ENCODE measurements around the gene RORC.

The RORC gene

DNA sequence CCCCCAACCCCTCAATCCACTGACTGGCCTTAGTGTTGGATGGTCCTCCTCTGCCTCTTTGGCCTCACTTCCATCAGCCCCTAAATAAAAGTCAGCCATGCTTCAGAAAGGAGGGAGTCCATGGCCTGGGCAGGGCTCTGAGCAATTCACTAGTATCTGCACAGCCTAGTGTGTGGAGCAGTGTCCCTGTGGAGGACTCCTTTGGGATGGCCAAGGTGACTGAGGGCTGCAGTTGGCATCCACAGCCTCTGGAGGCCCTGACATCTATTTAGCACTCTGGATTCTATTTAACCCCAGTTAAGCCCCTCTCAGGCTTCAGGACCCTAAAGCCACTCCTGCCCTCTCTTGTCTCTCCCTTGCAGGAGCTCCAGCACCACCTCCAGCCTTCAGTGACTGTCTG lies 18.3 kb upstream of the RORC start:
- in situ Hi-C loops (cut with HindIII; ENCODE audit: low sequenced_read_pairs): no loop called here

DNA sequence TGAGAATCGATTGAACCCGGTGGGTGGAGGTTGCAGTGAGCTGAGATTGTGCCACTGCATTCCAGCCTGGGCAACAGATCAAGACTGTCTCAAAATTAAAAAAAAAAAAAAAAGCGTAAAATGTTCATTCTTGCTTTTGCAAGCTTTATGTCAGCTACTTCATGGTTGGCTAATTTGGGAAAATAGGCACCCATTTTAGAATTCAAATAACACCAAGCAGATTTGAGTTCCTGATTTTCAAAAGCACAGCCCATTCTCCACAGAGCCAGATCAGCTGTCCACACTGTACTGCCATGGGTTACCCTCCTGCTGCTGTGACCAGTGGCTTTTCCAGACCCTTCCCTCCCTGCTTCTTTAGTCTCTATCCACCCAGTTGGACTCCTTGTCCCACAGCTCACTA lies 17.5 kb upstream of the RORC start:
- in situ Hi-C loops (cut with HindIII; ENCODE audit: low sequenced_read_pairs): no loop called here

DNA sequence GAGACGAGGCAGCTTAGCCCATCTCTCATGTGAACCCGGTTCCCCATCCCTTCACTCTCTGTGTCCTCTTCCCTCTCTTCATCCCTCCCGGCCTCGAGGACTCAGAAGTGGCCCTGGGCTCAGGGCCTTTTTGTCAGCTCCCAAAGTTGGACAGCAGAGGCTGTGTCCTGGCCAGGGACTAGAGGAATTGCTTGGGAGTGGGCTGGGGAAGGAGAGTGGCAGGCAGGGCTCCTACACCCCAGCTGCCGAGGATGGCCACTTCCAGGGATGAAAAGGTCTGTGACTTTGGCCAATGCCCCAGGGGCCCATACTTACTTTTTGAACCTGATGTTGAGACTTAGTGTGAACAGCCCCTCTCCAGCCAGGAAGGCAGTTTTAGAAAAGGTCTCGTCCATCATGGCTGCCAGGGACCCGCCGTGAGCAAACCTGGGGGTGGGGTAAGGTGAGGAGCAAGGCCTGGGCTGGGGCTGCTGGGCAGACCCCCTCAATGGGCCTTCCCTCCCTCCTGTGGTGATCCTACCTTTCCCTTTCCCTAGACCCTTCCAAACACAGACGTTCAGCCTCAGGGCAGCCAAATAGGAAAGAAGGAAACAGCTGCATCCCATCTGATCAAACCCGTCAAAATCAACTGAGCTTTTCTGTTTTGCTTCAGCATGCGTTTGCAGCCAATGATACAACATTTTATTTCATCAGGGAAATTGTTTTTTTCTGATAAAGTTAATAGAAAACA lies 16.4 kb upstream of the RORC start:
- in situ Hi-C loops (cut with HindIII; ENCODE audit: low sequenced_read_pairs): no loop called here

DNA sequence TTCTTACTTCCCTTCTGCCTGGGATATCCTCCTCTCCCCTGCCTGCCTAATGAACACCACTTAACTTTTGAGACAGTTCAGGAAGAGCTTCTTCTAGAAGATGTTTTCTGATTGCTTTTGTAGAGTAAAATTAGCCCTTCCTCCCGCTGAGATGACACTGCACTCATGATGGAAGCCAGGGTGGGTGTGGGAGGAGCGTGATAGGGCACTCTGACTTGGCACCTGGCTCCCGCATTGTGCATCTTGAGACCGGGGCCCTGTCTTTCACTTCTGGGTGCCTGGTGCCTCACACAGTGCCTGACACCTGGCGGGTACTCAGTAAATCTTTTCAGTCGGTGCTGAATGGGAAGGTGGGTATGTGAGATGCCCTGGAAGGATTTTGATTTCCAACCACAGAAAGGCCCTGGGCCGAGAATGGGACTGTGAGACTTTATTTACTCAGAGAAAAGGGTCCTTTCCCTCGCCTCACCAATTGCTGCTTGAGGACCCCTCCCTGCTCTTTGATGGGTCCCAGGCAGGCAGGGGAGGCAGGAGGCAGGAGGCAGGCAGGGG lies 15.2 kb upstream of the RORC start:
- in situ Hi-C loops (cut with HindIII; ENCODE audit: low sequenced_read_pairs): no loop called here

DNA sequence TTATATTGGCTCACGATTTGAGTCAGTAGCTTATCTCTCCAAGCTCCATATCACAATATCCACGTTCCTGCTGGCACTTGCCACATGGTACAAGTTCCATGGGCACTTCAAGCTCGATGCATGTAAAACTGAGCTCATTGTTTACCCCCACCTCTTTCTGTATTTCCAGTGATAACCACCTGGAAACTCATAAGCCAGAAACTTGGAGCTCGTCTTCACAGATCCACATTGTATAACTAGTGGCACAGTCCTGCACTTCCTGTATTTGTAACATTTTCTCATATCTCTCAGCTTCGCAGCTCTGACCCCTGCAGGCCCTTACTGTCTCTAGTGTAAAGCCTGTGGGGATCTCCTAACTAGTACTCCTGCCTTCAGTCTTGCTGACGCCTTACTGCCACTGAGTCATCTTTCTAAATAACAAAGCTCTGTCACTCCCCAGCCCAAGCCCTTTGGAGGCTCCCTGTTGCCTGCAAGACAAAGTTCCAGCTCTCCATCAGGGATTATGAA lies 14.5 kb upstream of the RORC start:
- in situ Hi-C loops (cut with HindIII; ENCODE audit: low sequenced_read_pairs): no loop called here

DNA sequence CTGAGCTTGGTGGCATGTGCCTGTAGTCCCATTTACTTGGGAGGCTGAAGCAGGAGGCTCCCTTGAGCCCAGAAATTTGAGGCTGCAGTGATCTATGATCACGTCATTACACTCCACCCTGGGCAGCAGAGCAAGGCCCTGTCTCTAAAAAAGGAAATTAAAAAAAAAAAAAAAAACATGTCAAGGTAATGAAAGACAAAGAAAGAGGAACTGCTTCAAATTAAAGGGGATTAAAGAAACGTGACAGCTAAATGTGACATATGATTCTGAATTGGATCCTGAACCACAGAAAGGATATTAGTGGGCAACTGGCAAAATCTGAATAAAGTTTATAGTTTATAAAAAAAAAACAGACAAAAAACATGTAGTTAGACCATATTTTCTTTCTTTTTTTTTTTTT lies 11.8 kb upstream of the RORC start:
- in situ Hi-C loops (cut with HindIII; ENCODE audit: low sequenced_read_pairs): no loop called here

DNA sequence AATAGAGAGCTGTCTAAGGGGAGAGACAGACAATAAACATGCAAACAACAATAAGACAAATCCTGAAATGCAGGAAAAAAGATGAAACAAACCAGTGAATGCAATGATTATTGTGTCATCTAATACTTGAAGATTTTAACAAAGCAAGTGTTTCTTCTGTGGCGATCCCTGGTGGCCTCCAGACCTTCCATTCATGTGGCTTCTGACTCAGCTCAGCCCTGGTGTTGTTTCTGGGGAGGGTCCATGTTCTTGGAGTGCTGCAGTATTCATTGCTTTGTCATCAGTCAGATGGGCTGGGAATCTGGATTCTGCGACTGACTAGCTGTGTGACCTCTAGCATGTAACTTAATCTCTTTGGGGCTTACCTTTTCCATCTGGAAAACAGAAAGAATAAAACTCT lies 9.5 kb upstream of the RORC start:
- in situ Hi-C loops (cut with HindIII; ENCODE audit: low sequenced_read_pairs): no loop called here

DNA sequence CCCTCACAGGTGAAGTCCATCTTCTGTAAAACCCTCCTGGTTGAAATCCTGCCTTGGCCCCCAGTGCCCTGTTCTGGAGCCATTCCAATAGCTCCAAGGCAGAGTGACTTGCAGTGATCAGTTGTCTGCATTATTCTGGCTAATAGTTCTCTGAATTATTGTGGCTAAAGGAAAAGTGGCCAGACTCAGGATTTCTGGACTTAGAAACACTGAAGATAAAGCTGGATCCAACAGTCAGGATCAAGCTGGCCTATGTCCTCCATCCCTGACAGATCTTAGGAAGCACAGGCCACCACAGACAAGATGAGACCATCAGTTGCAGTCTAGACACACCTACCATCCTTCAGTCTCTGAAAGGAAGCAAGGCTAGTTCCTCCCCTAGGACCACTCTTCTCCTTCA lies 8.8 kb upstream of the RORC start:
- in situ Hi-C loops (cut with HindIII; ENCODE audit: low sequenced_read_pairs): no loop called here

DNA sequence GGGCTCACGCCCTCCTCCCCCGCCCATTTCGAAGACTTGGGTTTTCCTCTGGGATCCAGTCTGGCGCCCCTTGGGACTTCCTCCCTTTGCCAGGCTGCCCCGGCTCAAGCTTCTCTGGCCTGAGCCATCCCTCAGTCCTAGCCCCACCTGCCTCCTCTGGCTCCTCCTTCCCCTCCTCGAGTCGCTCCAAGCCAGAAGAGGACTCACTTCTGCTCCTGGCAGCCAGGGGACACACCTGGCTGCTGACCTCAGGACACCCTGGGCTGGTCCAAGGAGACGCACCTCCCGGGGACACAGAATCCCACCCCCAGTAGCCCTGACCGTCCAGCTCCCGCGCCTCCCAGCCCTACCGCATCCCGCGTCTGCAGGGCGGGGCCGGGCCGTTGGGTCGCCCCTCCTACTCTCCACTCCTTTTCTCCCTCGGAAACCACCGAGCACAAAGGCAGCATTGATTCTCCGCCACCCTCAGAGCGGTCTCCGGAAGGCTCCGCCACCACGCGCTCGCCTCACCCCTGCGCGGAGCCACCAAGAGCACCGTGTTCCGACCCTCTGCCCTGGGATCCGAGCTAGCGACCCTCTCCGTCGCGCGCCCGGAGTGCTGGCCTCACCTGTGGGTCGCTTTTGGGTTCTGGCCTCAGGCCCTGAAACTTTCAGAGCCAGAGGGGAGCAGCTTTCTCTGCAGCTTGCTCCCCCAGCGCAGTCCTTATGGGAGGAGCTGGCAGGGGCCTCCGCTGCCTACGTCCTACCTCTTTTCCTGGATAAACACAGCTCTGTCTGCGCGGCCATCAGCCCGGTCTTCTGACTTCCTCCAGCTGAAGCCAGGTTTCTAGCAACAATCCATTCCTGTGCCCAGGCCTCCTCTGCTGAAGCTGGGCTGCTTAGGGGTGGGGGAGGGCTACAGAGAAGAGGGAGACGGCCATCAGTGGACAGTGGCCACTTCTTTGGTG lies 8.1 kb upstream of the RORC start, which contains the start of gene C2CD4D:
Gene C2CD4D, minus strand, starts transcription at position 364 of the 947 bp plus-strand sequence. CDS start 831 bp downstream, outside the sequence.
- in situ Hi-C loops (cut with HindIII; ENCODE audit: low sequenced_read_pairs): loop anchor here (10.0 kb wide), 1 partner anchor 225 kb away; the partner anchor contains the start of gene SNX27

DNA sequence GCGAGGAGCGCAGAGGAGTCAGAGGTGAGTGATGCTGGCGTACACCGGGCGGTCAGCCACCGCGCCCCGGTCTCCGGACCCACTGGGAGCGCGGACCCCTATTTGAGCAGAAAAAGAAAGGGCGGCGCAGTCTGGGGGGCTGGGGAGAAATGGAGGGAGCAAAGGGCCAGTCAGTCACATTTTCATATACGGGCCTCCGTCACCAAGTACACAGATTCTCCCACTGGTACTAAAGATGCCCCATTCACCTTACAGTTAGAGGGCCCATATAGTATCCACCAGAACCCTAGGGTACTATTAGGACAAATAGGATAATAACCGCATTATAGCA lies 7.4 kb upstream of the RORC start:
- in situ Hi-C loops (cut with HindIII; ENCODE audit: low sequenced_read_pairs): loop anchor here (10.0 kb wide), 1 partner anchor 224 kb away; the partner anchor contains the start of gene SNX27

DNA sequence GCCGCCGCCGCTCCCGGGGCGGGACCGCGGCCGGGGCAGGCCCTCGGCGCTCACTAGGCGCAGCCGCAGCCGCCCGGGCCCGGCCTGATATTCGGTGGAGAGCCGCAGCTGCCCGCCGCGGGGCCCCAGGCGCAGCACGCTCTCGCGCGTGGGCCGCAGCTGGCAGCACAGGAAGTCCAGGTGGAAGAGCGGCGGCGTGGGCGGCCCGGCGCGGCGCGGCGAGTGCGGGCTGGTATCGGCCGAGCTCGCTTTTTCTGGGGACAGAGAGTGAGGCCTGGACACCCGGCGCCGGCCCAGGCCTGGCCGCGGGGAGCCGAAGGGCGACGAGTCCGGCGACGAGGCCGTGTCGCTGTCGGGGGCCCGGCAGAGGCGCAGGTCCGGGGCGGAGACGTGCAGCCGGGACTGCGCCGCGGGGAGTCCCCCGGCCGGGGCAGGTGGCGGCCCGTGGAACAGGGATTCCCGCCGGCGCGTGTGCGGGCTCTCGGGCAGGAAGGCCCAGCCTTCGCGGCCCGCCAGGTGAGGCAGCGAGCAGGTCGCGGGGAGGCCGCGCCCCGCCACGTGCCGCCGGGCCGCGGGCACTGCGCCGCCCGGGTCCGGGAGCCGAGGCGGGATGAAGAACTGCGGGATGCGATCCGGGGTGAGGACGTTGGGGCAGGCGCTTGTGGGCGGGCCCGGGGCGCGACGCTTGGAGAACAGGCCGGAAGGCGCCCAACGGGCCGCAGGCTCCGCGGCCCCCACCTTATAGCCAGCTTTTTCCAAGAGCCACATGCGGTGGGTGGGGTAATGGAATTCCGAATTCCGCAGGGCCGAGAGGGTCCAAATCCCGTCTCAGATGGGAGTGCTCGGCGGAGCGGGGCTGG lies 6.8 kb upstream of the RORC start:
- in situ Hi-C loops (cut with HindIII; ENCODE audit: low sequenced_read_pairs): loop anchor here (10.0 kb wide), 1 partner anchor 224 kb away; the partner anchor contains the start of gene SNX27

DNA sequence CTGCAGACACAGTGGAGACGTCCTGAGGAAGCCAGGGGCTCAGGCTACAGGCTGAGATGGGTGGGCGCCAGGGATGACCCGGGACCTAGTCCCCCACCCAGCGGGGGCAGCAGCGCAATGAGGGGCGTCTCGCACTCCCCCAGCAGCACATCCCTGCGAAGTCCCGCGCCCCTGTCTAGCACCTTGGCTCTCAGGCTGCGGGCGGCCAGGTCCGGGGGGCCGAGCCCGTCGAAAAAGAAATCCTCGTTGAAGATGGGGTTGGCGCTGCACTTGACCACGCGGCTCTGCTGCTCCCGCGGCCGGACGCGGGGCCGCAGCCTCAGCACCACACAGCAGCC lies 6.3 kb upstream of the RORC start:
- in situ Hi-C loops (cut with HindIII; ENCODE audit: low sequenced_read_pairs): loop anchor here (10.0 kb wide), 1 partner anchor 223 kb away; the partner anchor contains the start of gene SNX27

DNA sequence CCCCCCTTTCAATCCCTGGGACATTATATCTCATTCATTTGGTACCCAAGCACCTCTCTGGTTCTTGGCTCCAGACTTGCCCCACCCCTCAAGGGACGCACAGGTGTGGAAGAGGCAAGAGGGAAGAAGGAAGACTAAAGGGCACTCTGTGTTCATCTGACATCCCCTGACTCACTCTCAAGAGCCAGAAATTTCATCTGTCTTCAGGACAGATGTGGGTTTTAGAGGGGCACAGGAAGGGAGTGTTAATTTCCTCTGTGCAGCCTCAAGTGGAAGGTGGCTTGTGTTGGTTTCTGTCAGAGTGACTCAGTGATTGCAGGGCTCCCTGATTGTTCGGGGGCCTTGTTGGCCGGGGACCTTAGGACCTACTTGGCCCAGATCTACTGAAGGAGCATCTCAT lies 5.6 kb upstream of the RORC start:
- in situ Hi-C loops (cut with HindIII; ENCODE audit: low sequenced_read_pairs): loop anchor here (10.0 kb wide), 1 partner anchor 222 kb away; the partner anchor contains the start of gene SNX27

DNA sequence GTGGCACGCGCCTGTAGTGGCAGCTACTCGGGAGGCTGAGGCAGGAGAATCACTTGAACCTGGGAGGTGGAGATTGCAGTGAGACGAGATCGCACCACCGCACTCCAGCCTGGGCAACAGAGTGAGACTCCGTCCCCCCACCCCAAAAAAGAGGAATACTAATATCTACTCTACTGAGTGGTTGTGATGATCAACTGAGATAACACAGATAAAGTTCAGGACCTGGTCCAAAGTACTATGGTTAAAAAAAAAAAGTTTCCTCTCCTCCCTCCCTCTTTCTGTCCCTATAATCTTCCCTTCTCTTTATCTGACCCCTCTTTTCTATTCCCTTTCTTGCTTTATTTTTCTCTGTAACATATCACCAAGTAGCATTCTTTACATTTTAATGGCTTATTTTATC lies 4.0 kb upstream of the RORC start:
- in situ Hi-C loops (cut with HindIII; ENCODE audit: low sequenced_read_pairs): loop anchor here (10.0 kb wide), 1 partner anchor 221 kb away; the partner anchor contains the start of gene SNX27

DNA sequence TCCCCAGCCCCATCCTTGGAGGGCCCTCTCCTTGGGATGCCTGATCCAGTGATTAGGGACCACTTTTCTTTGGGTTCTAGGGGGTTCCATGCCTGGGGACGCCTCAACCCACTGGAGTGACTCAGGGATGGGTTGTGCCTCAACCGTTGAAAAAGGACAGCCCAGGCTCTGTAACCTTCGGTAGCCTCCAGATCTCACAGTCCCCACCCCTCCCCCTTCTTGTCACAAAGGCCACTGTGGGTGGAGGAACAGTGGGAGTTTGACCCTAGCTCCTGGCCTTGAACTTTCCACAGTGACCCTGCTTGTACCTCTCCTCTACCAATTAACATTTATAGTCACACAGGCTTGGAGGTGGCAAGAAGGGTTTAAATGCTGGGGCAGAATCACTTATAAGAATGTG lies 2.6 kb upstream of the RORC start:
- in situ Hi-C loops (cut with HindIII; ENCODE audit: low sequenced_read_pairs): loop anchor here (10.0 kb wide), 1 partner anchor 219 kb away; the partner anchor contains the start of gene SNX27

DNA sequence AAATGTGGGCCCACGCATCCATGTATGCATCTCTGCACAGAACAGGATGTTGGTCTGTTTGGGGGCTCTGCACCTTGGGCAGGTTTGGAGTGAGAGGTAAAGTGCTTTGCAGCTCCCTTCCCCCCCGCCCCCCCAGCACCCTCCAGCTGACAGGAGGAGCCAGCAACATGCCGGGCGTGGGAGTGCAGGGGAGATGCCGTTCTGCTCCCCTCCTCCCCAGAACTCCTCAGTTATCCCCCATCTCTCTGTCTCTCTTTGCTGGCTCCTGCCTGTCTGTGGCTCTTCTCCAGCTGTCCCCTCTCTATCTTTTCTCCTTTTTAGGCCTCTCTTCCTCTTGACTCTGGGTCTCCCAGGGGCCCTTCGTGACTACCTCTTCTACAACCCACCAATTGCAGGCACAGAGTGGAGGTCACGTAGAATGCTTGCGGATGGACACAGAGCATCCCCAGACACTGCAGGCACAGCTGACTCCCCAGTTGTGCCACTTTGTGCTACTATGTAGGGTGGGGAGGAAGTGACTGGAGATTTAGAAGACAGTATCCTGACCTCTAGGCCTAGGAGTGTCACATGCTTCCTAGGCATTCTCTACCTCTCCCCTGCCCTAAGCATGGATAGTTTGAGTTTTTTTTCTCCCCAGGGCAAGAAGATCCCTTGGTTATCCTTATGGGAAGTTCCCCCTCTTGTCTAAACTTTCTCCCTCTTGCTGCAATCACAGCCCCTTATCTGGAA lies 1.7 kb upstream of the RORC start:
- in situ Hi-C loops (cut with HindIII; ENCODE audit: low sequenced_read_pairs): loop anchor here (10.0 kb wide), 1 partner anchor 219 kb away; the partner anchor contains the start of gene SNX27

DNA sequence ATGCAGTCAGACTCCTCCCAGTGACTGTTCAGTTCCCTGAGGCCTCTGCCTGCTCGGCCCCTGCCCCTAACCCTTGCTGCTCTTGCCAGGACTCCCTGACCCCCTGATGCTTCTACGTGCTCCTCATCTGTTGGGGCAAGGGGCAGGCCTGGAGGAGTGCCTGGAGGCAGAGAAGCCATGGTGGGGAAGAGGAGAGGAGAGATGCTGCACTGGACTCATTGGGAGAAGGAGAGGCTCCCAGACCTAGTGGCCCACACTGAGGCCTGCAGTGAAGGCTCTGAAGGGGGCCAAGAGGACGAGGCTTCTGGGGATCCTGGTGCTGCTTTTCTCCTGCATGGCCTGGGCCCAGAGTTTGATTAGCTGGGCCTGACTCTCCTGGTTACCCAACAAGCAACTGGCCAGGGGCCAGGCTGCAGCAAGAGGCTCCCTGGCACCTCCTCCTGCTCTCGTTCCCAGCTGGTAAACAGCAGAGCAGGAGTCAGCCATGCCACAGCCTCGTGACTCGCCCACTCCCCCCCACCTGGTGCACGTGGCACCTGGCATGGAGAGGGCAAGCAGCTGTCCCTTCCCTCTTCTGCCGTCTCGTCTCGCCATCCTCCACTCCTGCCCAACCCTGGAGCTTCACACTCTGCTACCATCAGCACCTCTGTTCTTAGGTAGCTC lies 847 bp upstream of the RORC start:
- in situ Hi-C loops (cut with HindIII; ENCODE audit: low sequenced_read_pairs): loop anchor here (10.0 kb wide), 1 partner anchor 218 kb away; the partner anchor contains the start of gene SNX27

DNA sequence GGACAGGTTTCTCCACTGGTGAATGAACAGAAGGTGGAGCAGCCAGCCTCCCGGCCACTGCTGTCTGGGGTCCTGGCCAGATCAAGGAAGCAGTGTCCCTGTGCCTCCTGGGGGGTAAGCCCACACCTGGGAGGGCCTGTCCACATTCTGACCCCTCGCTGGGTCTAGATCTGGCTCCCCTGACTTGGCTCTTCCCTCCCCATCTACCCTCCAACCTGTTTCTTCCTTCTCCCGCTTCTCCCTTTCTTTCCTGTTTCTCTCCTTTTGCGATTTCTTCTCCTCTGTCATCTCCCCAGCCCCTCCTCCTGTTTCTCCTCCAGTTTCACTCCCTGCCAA lies 378 bp downstream of the RORC start:
- in situ Hi-C loops (cut with HindIII; ENCODE audit: low sequenced_read_pairs): loop anchor here (10.0 kb wide), 1 partner anchor 216 kb away; the partner anchor contains the start of gene SNX27

DNA sequence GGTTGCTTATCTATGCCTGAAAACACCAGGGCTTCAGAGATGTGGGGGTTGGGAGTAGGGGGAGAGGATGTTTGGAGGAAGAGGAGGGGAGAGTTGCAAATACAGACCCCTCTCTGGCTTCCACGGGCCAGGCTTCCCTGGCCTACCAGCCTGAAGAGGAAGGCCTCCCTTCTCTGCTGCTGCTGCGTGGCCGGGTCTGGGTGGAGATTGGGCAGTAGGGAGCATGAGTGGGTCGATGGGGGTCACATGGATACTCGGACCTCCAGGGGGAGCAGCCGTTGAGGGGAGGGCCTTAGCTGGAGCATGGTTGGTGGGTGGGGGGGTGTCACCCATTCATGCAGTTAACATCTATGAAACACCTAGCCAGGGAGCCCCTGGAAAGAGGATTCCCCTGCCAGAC lies 1.5 kb downstream of the RORC start:
- in situ Hi-C loops (cut with HindIII; ENCODE audit: low sequenced_read_pairs): loop anchor here (10.0 kb wide), 1 partner anchor 215 kb away; the partner anchor contains the start of gene SNX27

All from DLD1 (cell line).